DOHH2 (cell line): ENCODE results near the gene PRCC.

Experiments
- CTCF ChIP-seq: fragments of 200-600 bp; sonication (generic); IDR thresholded peaks from one replicate; pipeline ENCODE4 v1.5.1; 2014; ENCODE audit warnings: antibody characterized with exemption, mild to moderate bottlenecking, low read depth, low read length; ENCODE audit not compliant: poor library complexity, severe bottlenecking
- EZH2phosphoT487 ChIP-seq: fragments of 200-600 bp; sonication (generic); IDR thresholded peaks from 2 replicates; pipeline ENCODE4 v1.6.1; 2017; ENCODE audit warnings: borderline replicate concordance, mild to moderate bottlenecking, antibody characterized with exemption, low read length, moderate library complexity, mixed read lengths

GRCh38 chr1:156815307-156815826, 48.0 kb downstream of the PRCC start:
- TF ChIP-seq CTCF = no peak
- TF ChIP-seq EZH2phosphoT487 = no peak
